Lung microvascular endothelial cell (primary cell): ENCODE measurements around the gene GPN2. TPM values are rescaled to one million over a fixed set of nuclear protein-coding genes. Genes with fewer than 3 reads are reported as not detected.
"Not testable (repeated sequence)": the region's sequence is repeated elsewhere in the genome, so short reads cannot be mapped to it uniquely, and the experiment has no call there.

Experiments
- DNase-seq, 2 donors: peaks; one replicate each; pipeline versions ENCODE4 v3.0.0 to v3.0.0-alpha.2; 2010; ENCODE audit warnings: low read depth in 2 of 2
- total RNA-seq: library from RNA; depleted of rRNA; stranded (reverse); fragments of >200 nt; gene quantifications from 2 replicates; pipeline ENCODE4 v1.2.1, GENCODE V29; 2014

The GPN2 gene
- total RNA-seq, 1 donor from 2014 or later = 8.3 TPM

DNA sequence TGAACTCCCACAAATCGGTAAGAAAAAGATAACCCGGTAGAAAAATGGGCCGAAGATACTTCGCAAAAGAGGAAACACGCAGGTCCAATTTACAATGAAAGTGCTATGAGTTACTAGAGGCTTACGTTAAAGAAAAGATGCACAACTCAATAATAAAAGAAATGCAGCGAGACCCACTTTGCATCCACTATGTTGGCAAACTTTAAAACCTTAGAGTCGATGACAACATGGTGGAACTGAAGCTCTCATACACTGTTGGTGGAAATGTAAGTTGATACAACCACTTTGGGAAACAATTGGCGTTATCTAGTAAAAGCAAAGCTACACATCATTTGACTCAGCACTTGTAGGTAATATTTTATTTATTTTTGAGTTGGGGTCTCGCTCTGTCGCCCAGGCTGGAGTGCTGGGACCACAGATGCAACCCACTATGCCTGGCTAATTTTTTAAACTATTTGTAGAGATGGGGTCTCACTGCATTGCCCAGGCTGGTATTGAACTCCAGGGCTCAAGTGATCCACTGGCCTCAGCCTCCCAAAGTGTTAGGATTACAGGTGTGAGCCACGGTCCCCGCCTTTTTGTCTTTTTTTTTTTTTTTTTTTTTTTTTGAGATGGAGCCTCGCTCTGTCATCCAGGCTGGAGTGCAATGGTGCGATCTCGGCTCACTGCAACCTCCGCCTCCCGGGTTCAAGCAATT lies 10.9 kb upstream of the GPN2 start:
- DNase-seq = no peak

DNA sequence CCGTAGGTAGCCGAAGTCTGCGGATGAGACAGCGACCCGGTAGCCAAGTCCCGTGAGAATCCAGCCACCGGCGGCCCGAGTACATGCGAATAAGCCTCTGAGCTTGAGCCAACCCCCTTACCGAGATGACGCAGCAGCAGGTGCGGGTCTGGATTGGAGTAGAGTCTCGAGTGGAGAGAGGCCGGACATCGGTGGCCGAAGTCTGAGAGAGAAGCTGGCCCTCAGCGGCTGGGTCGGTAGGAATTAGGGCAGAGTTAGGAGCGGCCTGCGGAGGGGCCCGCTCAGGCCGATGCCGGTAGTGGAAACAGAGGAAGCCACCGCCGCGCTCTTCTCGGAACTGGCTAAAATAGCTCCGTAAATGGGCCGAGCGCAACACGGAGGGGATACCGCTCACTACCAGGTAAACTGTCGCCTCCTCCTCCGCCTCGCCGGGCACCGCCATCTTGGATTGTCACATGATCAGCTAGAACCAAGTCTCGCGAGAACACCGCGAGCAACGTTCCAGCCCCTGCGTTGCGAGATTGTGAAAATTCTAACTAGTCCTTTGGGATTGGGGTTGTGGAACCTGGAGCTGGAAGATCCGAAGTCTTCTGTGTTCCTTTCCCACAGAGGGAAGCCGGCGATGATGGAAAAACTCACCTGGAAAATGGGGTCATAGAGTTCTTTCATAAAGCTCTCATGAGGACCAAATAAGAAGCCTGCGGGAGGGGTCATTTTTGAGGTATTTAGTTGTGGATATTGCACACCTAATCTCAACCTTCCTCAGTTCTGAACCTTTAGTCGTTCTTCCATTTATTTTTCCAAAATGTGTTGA lies 10.1 kb upstream of the GPN2 start, which contains the start of gene GPATCH3:
GPATCH3 (minus strand) TSS at position 467 of the 814 bp plus-strand sequence; CDS start at position 442, 25 bp downstream.
- peak; percentile 94 to 96 for DNase-seq

DNA sequence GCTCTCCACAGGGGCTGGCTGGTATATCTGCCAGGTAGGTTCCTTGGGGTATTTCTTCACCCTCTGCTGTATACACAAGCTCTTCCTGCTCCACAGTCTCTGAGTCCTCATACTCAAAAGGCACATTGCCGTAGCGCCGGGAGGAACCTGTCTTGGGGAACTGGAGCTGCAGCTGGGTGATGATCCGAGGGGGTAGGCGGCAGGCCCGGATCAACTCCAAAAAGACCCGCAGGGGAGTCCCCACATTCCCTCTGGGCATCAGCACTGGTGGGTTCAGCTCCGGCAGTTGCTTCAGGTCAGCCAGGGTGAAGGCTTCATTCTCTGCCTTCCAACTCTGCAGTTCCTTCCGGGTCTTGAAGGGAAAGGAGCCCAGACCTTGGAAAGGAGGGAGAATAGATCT lies 7.3 kb upstream of the GPN2 start:
- DNase-seq = no peak

DNA sequence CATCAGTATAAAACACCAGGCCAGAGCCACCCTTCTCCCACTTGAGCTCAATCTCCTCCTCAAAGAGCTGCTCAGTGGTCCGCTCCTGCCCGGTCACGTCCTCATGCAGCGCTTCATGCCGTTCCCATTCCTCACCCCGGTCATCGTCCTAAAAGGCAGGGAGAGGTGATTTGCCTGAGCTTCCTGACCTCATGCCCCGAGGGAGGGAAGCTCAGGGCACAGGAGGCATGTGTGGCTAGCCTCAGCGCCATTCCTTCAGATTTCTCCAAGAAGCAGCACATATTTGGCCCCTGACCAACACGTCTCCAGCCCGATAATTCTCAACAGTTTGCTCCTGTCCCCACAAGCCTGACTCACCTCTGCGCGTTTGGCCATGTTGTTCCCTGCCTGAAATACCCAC lies 4.2 kb upstream of the GPN2 start:
- no peak for DNase-seq

DNA sequence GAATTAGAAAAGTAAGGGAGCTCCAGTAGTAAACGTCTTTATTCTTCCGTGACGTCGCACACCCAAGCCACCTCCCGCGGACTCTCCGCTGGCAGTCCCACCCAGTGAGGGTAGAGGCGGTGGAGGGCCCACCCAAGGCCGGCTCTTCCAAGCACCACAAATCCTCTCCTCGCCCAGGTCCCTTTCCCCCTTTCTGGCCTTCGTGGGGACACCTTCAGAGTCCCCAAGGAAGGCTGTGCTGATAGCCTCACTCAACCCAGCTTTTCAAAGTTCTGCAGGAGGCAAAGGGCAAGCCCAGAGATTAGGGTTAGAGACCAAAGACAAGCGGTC lies 349 bp upstream of the GPN2 start:
- no peak for DNase-seq

DNA sequence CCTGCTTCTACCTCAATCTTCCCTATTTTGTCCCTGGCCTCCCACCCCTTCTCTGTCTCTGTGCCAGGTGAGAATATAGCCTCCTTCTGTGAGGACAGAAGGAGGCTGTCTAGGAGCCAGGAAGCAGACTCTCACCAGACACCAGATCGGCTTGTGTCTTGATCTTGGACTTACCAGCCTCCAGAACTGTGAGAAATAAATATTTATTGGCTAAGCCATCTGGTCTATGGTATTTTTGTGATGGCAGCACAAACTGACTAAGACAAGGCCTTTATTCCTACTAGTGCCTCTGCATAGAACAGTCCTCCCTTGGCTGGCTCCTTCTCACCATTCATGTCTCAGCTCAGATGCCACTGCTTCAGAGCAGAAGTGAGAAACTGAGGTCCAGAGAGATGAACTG lies 1.9 kb downstream of the GPN2 start:
- DNase-seq = no peak

DNA sequence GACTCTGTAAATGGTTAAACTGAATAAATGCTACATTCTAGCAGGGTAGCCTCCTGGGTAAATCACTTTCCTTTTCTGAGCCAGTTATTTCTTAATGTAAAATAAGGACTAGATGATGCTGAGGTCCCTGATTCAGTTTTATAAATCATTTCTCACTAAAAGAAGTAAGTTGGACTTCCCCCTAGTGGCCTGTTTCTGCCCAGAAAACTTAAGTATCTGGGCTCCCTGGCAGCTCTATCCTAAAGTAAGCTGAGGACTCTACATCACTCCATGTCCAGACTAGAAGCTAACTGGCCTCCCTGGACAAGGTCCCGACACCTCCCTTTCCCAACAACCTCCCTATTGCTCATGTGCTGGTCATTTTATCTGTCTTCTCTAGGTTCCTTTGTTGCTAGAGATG lies 3.0 kb downstream of the GPN2 start:
- peak; percentile 23 to 51 for DNase-seq

DNA sequence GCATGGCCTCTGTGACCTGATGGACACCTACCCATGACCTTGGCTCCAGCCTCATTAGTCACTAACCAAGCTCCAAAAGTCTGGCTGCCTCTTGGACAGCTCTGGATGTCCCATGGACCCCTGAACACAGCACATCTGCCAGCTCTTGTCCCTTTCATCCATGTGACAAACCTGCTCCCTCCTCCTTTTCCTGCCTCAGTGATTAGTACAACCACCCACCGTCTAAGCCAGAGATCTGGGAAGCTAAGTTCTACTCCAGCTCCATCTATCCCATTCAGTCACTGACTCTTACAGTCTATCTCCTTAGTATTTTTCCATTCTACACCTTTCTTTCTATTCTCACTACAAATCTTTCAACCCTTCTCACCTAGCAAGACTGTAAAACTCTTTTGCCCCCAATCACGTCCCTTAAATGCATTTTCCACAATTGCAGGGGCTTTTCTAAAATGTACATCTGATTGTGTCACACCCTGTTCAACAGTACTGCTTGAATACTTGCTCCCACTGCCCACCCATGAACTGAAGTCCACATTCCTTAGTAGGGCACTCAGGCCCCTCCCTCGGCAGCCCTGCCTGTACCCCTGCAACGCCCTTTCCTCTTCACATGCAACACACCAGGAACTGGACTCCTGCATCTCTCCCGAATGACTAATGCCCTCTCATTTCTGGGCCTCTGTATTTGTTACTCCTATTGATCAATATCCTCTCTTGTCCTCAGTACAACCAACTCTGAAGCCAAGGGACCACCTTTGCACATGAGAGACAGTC lies 7.2 kb downstream of the GPN2 start:
- no peak for DNase-seq

DNA sequence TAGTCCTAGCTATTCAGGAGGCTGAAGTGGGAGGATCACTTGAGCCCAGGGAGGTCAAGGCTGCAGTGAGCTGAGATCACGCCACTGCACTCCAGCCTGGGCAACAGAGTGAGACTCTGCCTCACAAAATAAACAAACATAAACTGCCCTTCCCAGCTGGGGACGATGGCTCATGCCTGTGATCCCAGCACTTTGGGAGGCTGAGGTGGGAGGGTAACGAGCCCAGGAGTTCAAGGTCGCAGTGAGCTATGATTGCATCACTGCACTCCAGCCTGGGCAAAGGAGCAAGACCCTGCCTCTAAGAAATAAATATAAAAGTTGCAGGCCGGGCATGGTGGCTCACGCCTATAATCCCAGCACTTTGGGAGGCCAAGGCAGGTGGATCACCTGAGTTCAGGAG lies 8.5 kb downstream of the GPN2 start:
- DNase-seq = not testable (repeated sequence)

DNA sequence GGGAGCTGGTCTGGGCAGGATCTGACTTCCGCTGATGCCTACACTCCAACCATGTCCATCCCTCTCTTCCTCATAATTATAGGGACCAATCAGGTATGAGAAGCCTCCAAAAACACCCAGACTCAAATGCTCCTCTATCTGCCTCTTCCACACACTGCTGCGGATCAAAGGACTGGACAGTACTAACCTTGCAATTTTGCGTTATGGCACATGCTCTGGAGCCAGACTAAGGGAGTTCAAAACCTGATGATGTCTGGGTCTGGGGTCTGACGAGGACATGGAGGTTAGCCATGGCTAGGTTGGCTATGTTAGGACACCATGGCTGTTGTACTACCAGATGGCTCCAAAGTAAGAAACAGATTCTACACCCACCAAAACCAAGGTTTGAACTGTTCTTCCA lies 10.3 kb downstream of the GPN2 start:
- no peak for DNase-seq

DNA sequence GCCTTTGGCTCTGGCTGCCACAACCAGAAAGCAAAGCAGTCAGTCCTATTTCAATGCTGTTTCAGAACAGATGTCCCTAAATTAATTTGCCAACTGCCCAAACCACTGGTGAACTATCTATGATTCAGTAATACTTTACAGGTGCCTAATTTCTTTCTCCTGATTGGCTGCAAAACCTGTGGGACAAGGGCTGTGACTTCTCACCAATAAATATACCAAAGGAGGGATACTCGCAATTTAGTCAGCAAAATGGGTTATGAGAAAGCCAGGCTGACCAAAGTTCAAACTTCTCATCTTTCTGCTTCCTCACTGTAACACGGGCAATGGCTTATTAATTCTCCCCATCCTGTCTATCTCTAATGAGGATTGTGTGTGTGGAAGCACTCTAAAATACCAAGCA lies 12.8 kb downstream of the GPN2 start:
- no peak for DNase-seq

DNA sequence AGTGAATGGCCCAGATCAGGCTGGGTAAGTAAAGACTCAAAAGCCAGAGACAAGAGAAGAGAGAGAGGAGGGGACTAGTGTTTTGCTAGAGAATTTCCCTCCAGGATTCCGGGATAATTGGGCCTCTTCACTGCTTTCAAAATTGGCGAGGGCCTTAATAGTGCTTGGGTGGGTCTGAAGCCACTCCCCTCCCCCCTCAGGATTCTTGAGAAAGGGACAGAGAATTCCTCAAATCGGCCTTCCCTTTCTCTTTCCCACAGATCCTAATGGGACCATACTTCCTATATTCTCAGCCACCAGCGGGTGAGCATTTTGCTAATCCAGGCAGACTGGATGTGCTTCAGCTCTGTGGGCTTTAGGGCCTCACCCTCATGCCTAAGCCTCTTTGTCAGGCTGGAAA lies 15.2 kb downstream of the GPN2 start:
- DNase-seq = no peak

DNA sequence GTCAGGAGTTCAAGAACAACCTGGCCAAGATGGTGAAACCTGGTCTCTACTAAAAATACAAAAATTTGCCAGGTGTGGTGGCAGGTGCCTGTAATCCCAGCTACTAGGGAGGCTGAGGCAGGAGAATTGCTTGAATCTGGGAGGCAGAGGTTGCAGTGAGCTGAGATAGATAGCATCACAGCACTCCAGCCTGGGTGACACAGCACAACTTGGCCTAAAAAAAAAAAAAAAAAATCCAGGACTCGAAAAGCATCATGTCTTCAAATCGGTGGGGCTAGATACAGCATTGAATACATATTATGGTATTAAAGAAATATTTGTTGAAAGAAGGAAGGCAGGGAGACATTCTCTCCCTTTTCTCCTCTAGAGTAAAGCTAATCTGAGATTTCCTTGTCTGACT lies 17.0 kb downstream of the GPN2 start:
- not testable (repeated sequence) for DNase-seq

DNA sequence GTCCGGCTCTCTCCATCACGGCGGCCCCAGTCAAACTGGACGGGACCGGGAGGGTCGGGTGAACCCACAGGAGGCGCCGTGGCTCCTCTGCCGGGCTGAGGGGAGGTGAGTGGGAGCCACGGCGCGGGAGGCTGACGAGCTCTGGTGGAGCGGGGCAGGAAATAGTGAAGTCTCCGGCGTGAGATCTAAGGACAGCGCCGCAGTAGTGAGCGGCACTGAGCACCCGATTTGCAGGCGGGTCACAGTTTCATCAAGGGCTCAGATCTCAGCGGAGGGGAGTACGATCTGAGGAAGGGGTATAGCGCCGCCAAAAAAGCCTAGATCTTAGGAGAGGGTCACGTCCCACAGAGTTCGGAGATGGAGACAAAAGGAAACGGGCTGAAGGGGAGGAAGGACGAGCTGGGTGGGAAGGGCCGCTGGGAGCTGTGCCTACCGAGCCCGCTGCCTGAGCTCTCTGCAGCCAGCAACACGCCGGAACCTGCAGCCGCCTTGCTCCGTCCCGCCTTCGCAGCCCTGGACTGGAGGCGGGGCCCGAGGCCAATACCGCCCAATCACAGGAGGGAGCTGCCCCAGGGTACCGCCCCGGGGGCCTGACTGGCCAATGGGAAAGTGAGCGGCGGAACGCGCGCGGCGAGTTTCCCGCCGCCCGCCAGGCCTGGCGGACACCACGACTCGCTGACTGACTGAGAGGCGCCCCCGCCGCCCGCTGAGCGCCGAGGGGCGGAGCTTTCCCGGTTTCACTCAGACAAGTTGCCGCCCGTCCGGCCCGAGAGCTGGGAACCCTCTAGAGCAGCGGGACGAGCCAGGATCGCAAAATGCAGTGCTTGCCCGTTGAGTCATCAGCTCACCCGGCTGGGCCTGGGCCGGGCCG lies 25.2 kb downstream of the GPN2 start:
- DNase-seq = peak; percentile 97

DNA sequence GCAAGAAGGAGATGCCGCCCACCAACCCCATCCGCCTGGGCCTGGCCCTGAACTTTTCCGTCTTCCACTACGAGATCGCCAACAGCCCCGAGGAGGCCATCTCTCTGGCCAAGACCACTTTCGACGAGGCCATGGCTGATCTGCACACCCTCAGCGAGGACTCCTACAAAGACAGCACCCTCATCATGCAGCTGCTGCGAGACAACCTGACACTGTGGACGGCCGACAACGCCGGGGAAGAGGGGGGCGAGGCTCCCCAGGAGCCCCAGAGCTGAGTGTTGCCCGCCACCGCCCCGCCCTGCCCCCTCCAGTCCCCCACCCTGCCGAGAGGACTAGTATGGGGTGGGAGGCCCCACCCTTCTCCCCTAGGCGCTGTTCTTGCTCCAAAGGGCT lies 26.4 kb downstream of the GPN2 start:
- DNase-seq = no peak

DNA sequence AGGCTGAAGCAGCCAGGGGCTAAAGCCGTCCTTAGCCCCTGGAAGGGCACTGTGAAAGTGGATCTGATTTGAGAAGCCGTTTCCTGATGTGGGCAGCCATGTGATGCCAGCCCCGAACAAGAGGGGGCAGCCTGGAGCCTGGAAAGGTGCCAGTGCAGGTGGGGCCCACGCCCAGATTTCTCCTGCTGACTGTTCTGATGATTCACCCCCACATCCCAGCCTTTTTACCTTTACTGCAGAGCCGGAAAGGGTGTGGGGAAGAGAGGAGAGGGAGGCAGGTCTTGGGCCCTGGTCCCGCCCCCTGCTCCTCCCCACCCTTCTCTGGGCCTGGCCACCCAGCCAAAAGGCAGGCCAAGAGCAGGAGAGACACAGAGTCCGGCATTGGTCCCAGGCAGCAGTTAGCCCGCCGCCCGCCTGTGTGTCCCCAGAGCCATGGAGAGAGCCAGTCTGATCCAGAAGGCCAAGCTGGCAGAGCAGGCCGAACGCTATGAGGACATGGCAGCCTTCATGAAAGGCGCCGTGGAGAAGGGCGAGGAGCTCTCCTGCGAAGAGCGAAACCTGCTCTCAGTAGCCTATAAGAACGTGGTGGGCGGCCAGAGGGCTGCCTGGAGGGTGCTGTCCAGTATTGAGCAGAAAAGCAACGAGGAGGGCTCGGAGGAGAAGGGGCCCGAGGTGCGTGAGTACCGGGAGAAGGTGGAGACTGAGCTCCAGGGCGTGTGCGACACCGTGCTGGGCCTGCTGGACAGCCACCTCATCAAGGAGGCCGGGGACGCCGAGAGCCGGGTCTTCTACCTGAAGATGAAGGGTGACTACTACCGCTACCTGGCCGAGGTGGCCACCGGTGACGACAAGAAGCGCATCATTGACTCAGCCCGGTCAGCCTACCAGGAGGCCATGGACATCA lies 27.1 kb downstream of the GPN2 start, which contains the start of gene SFN:
SFN (plus strand) TSS at position 369 of the 904 bp plus-strand sequence; CDS start at position 433, 64 bp downstream.
- no peak for DNase-seq

DNA sequence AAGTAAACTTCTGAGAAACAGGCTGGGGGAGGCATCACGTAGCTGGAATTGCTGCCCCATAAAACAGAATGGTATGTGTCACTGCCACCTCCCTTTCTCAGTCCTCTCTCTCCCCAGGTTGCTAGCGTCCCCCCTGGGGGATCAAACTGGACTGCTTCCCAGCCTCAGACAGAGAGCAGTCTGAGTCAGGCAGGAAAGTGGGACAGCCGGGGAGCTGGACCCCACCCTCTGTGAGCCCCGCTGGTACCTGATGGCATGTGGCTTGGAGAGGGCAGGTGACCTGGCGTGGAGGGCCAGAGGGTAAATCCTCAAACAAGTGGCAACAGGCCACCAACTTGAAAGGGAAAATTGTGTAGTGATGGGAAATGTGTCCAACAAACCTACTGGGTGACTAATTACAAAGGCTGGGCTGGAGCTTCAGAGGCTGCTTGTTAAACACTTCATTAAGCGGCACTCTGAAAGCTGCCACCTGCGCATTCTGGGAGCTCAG lies 28.1 kb downstream of the GPN2 start:
- DNase-seq = no peak

DNA sequence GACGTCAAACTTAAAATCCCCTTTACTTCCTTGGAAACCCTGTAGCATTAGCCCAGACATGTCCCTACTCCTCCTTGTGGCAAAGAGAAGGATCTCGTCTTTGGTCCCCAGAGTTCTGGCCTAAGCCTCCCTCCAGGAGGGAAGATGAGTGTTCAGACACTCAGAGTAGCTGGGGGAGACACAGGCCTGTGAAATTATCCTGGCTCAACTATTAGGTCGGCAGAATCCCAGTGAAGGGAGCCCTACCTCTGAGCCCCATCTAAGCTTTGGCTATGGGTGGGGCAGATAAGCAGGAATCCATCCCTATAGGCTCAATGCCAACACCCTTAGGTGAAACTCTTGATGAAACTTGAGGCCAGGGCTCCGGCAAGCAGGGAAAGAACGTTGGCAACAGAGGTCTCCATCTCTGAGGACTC lies 28.8 kb downstream of the GPN2 start:
- DNase-seq = peak in 1 of 2 donors; percentile 31

DNA sequence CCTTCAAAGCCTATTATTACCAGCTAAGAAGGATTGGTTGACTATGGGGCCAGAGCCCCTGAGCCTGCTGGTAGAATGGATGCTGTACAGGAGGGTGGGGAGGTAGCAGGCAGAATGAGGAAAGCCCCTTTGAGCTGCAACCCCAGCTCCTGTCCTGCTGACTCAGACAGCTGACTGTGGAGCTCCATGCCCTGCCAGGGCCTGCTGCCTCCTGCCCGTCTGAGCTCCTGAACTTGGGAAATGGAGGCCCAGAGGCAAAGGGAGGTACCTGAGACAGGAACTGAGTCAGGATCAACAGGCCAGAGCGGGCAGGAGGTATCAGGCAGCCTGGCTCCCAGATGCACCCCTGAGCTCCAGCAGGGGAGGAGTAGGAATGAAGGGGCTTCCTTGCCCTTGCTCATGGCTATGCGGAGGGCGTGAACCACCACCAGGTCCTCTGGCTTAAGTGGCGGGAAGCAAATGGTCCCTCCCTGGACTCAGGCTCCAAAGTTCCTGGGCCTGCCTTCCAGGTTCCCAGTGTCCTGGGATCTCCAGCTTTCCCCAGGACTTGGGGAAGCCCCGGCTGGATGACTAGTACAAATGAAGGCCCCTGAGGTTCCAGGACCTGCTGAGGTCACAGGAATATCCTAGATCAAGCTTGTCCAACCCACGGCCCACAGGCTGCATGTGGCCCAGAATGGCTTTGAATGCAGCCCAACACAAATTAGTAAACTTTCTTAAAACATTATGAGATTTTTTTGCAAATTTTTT lies 31.0 kb downstream of the GPN2 start:
- DNase-seq = no peak
